K562 (cell line): ENCODE results near the gene LAT. TPM values are rescaled to one million over a fixed set of nuclear protein-coding genes. Genes with fewer than 3 reads are reported as not detected.

ENCODE experiments used
- CBX3 ChIP-seq, 2 experiments: IDR thresholded peaks; 1 replicate in 1 of 2; 2 replicates in 1 of 2; pipeline ENCODE4 v1.6.1; 2012; ENCODE audit warnings: inconsistent platforms in 2 of 2, low read length in 2 of 2, borderline replicate concordance in 1 of 2, control low read depth in 1 of 2
- CEBPG ChIP-seq, 3 experiments: fragments of 200-800 bp in 1 of 3; sonication (Bioruptor generic) in 1 of 3; sonication (generic) in 1 of 3; formaldehyde crosslinking in 1 of 3; IDR thresholded peaks in 2 of 3; conservative IDR thresholded peaks in 1 of 3; 2 replicates each; pipeline versions ENCODE4 v1.6.1 to v1.8.0; 2016 to 2022; ENCODE audit warnings: missing compliant biosample characterization in 2 of 3, missing genetic modification characterization in 2 of 3, mild to moderate bottlenecking in 1 of 3, missing genetic modification reagents in 1 of 3
- DNMT1 ChIP-seq: fragments of 450-650 bp; IDR thresholded peaks from 2 replicates; pipeline ENCODE4 v1.6.1; 2016; ENCODE audit warnings: antibody characterized with exemption, mild to moderate bottlenecking
- ESRRA ChIP-seq: fragments of 450-650 bp; IDR thresholded peaks from 2 replicates; pipeline ENCODE4 v1.6.1; 2014; ENCODE audit warnings: low read depth, mild to moderate bottlenecking, moderate library complexity, borderline replicate concordance
- HEY1 ChIP-seq: fragments of 250-450 bp; sonication (Bioruptor Pico); IDR thresholded peaks from 2 replicates; pipeline ENCODE4 v1.5.0; 2020; ENCODE audit warnings: mild to moderate bottlenecking, moderate library complexity, borderline replicate concordance
- MCM3 ChIP-seq: fragments of 450-650 bp; IDR thresholded peaks from 2 replicates; pipeline ENCODE4 v1.6.1; 2016
- MTA1 ChIP-seq: fragments of 450-650 bp; IDR thresholded peaks from 2 replicates; pipeline ENCODE4 v1.6.1; 2017; ENCODE audit warnings: borderline replicate concordance
- NFXL1 ChIP-seq: fragments of 450-650 bp; formaldehyde crosslinking; IDR thresholded peaks from 2 replicates; pipeline ENCODE4 v1.4.0; 2021; ENCODE audit warnings: mild to moderate bottlenecking
- PHTF2 ChIP-seq: fragments of 250-450 bp; sonication (Bioruptor Pico); IDR thresholded peaks from 2 replicates; pipeline ENCODE4 v1.5.0; 2021; ENCODE audit warnings: mild to moderate bottlenecking
- POLR2H ChIP-seq: IDR thresholded peaks from 2 replicates; pipeline ENCODE4 v1.6.1; 2016; ENCODE audit warnings: missing genetic modification characterization, low read depth, mild to moderate bottlenecking, control low read depth, missing compliant biosample characterization, moderate library complexity
- RCOR1 ChIP-seq, 2 experiments: IDR thresholded peaks; 2 replicates each; pipeline ENCODE4 v1.6.1; 2012; ENCODE audit warnings: low read depth in 2 of 2, low read length in 2 of 2, borderline replicate concordance in 1 of 2, improper control_type of control experiment in 1 of 2
- TRIM24 ChIP-seq, 2 experiments: fragments of 450-650 bp; IDR thresholded peaks; 2 replicates each; pipeline ENCODE4 v1.6.1; 2016
- ZC3H11A ChIP-seq: IDR thresholded peaks from 2 replicates; pipeline ENCODE4 v1.6.1; 2012; ENCODE audit warnings: low read depth, low read length, improper control_type of control experiment
- ZKSCAN8 ChIP-seq: fragments of 200-800 bp; sonication (Bioruptor generic); IDR thresholded peaks from 2 replicates; pipeline ENCODE4 v1.6.1; 2016; ENCODE audit warnings: missing genetic modification characterization, missing compliant biosample characterization
- ZNF431 ChIP-seq: sonication (generic); formaldehyde crosslinking; IDR thresholded peaks from 2 replicates; pipeline ENCODE4 v1.8.0; 2022; ENCODE audit warnings: mild to moderate bottlenecking, missing genetic modification reagents
- ZNF436 ChIP-seq: fragments of 250-450, 450-650 bp; sonication (Bioruptor Pico); formaldehyde crosslinking; IDR thresholded peaks from 2 replicates; pipeline ENCODE4 v1.7.0; 2020; ENCODE audit warnings: mild to moderate bottlenecking
- ZNF584 ChIP-seq: fragments of 200-800 bp; sonication (Bioruptor generic); IDR thresholded peaks from 2 replicates; pipeline ENCODE4 v1.6.1; 2016; ENCODE audit warnings: low read depth, mild to moderate bottlenecking, missing genetic modification characterization, missing compliant biosample characterization
- polyA plus RNA-seq, 8 experiments: library from polyadenylated mRNA; depleted of rRNA in 4 of 8; stranded (reverse) in 5 of 8; unstranded in 3 of 8; fragments of >200 nt; fragmentation: Nextera tagmentation in 2 of 8; fragmentation: Illumina TruSeq in 1 of 8; extraction: Ambion mirVana in 2 of 8; extraction: Trizol in 1 of 8; gene quantifications; 2 replicates each; pipeline versions ENCODE4 v1.2.1 to v1.2.3, GENCODE V29; 2011 to 2014; ENCODE audit warnings: inconsistent platforms in 1 of 8, missing spikeins in 1 of 8
- total RNA-seq, 7 experiments: library from RNA; depleted of rRNA in 6 of 7; stranded (reverse); fragments of >200 nt in 6 of 7; fragmentation: Illumina TruSeq in 2 of 7; extraction: Trizol in 2 of 7; gene quantifications; 2 replicates each; pipeline versions ENCODE4 v1.2.1 to v1.2.3, GENCODE V29; 2011 to 2021; ENCODE audit warnings: low replicate concordance in 1 of 7
- TF ChIP-seq, protein P1 (sequence below): sonication (generic); formaldehyde crosslinking; IDR thresholded peaks from 2 replicates; pipeline ENCODE4 v1.5.0; 2020; ENCODE audit warnings: missing genetic modification reagents
- TF ChIP-seq, protein P2 (sequence below): fragments of 200-800 bp; sonication (Bioruptor generic); IDR thresholded peaks from 2 replicates; pipeline ENCODE4 v1.6.1; 2017; ENCODE audit warnings: missing genetic modification characterization, missing compliant biosample characterization
- TF ChIP-seq, protein P3 (sequence below): fragments of 450-650 bp; formaldehyde crosslinking; IDR thresholded peaks from 2 replicates; pipeline ENCODE4 v1.4.0; 2020; ENCODE audit warnings: mild to moderate bottlenecking
- TF ChIP-seq, protein P4 (sequence below): IDR thresholded peaks from 3 replicates; pipeline ENCODE4 v1.6.1; 2011; ENCODE audit warnings: borderline replicate concordance, mild to moderate bottlenecking, moderate library complexity; ENCODE audit not compliant: insufficient read length; ENCODE audit errors: extremely low read depth

The LAT gene
- total and polyA plus RNA-seq, 9 of the 15 experiments (the other 6 are each of a cell fraction or from before 2014, with no cell fraction given), result 0.40 to 4.2 (median 1.3) TPM

DNA sequence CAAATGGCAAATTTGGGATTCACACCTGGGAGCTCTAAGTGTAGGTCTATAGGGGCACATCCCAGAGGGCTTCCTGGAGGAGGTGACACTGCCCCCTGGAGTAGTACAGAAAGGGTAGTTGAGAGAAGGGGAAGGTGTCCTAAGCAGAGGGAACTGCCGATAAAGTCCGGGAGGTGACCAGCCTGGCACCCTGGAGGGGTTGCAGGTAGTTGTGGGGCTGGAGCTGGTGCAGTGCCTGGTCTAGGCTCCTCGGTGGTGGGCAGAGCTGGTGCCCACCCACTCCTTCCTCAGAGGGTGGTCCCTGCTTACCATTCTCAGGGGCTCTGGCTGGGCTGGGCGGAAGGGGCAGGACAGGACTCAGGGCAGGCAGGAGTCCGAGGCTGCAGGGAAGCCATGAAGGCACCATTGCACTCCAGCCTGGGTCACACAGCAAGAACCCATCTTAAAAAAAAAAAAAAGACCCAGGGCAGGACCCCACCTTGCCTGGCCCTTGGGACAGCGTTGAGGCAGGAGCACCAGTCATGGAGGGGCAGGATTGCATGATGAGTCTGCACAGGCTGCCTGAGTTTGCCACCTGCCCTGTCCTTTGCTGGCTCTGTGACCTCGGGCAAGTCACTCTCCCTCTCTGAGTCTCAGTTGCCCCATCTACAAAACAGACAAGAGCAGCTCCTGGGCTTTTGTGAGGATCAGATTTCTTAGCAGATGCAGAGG is 43.8 kb downstream of the LAT start (continued):
- TF ChIP-seq CEBPG (CRISPR knock-in tag; IDR thresholded peaks at IDR 0.05) (0 out of 2 replicates have a peak, but pooled peaks have one; percentile 14), CEBPG (tag; conservative IDR thresholded peaks at IDR 0.05 in 1 of 2, IDR thresholded peaks at IDR 0.05 in 1 of 2) (no peak), MTA1 (no peak), ZC3H11A (no peak), ZNF436 (CRISPR knock-in tag) (peak; percentile 95), RCOR1 (IDR thresholded peaks at IDR 0.05; ENCODE audit: borderline replicate concordance in 1 of 2, low read depth in 2 of 2, low read length in 2 of 2) (peak in 1 of 2 experiments; percentile 73; a peak in 2 of 4 replicates), DNMT1 (no peak), TRIM24 (IDR thresholded peaks at IDR 0.05) (no peak), CBX3 (IDR thresholded peaks at IDR 0.05; ENCODE audit: borderline replicate concordance in 1 of 2, low read length in 2 of 2) (0 out of 3 replicates have a peak, but pooled peaks of 1 of the 2 experiments have one; percentile 22), POLR2H (tag) (no peak), MCM3 (no peak), NFXL1 (CRISPR knock-in tag) (no peak), ESRRA (0 out of 2 replicates have a peak, but pooled peaks have one; percentile 25), HEY1 (CRISPR knock-in tag) (no peak), ZKSCAN8 (CRISPR knock-in tag) (no peak), ZNF584 (CRISPR knock-in tag) (0 out of 2 replicates have a peak, but pooled peaks have one; percentile 24), PHTF2 (CRISPR knock-in tag) (no peak), ZNF431 (CRISPR knock-in tag) (peak; percentile 29; the same call in 1 of the 2 replicates)
- TF ChIP-seq, protein P1, sequence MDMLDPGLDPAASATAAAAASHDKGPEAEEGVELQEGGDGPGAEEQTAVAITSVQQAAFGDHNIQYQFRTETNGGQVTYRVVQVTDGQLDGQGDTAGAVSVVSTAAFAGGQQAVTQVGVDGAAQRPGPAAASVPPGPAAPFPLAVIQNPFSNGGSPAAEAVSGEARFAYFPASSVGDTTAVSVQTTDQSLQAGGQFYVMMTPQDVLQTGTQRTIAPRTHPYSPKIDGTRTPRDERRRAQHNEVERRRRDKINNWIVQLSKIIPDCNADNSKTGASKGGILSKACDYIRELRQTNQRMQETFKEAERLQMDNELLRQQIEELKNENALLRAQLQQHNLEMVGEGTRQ, result no peak
- TF ChIP-seq, protein P2, sequence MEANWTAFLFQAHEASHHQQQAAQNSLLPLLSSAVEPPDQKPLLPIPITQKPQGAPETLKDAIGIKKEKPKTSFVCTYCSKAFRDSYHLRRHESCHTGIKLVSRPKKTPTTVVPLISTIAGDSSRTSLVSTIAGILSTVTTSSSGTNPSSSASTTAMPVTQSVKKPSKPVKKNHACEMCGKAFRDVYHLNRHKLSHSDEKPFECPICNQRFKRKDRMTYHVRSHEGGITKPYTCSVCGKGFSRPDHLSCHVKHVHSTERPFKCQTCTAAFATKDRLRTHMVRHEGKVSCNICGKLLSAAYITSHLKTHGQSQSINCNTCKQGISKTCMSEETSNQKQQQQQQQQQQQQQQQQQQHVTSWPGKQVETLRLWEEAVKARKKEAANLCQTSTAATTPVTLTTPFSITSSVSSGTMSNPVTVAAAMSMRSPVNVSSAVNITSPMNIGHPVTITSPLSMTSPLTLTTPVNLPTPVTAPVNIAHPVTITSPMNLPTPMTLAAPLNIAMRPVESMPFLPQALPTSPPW (CRISPR knock-in tag), result no peak
- TF ChIP-seq, protein P3, sequence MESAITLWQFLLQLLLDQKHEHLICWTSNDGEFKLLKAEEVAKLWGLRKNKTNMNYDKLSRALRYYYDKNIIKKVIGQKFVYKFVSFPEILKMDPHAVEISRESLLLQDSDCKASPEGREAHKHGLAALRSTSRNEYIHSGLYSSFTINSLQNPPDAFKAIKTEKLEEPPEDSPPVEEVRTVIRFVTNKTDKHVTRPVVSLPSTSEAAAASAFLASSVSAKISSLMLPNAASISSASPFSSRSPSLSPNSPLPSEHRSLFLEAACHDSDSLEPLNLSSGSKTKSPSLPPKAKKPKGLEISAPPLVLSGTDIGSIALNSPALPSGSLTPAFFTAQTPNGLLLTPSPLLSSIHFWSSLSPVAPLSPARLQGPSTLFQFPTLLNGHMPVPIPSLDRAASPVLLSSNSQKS (CRISPR knock-in tag), result no peak
- TF ChIP-seq, protein P4, sequence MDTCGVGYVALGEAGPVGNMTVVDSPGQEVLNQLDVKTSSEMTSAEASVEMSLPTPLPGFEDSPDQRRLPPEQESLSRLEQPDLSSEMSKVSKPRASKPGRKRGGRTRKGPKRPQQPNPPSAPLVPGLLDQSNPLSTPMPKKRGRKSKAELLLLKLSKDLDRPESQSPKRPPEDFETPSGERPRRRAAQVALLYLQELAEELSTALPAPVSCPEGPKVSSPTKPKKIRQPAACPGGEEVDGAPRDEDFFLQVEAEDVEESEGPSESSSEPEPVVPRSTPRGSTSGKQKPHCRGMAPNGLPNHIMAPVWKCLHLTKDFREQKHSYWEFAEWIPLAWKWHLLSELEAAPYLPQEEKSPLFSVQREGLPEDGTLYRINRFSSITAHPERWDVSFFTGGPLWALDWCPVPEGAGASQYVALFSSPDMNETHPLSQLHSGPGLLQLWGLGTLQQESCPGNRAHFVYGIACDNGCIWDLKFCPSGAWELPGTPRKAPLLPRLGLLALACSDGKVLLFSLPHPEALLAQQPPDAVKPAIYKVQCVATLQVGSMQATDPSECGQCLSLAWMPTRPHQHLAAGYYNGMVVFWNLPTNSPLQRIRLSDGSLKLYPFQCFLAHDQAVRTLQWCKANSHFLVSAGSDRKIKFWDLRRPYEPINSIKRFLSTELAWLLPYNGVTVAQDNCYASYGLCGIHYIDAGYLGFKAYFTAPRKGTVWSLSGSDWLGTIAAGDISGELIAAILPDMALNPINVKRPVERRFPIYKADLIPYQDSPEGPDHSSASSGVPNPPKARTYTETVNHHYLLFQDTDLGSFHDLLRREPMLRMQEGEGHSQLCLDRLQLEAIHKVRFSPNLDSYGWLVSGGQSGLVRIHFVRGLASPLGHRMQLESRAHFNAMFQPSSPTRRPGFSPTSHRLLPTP, result peak; percentile 59
